GM21576 (cell line): ENCODE results near the gene PDE11A.
"Not testable (repeated sequence)": the region's sequence is repeated elsewhere in the genome, so short reads cannot be mapped to it uniquely, and the experiment has no call there.

Experiments
- ATAC-seq: cut with Tn5 transposase; IDR thresholded peaks from one replicate; pipeline ENCODE4 v1.9.1; 2021; ENCODE audit warnings: mild to moderate bottlenecking, moderate library complexity; ENCODE audit not compliant: unreplicated experiment

The PDE11A gene

DNA sequence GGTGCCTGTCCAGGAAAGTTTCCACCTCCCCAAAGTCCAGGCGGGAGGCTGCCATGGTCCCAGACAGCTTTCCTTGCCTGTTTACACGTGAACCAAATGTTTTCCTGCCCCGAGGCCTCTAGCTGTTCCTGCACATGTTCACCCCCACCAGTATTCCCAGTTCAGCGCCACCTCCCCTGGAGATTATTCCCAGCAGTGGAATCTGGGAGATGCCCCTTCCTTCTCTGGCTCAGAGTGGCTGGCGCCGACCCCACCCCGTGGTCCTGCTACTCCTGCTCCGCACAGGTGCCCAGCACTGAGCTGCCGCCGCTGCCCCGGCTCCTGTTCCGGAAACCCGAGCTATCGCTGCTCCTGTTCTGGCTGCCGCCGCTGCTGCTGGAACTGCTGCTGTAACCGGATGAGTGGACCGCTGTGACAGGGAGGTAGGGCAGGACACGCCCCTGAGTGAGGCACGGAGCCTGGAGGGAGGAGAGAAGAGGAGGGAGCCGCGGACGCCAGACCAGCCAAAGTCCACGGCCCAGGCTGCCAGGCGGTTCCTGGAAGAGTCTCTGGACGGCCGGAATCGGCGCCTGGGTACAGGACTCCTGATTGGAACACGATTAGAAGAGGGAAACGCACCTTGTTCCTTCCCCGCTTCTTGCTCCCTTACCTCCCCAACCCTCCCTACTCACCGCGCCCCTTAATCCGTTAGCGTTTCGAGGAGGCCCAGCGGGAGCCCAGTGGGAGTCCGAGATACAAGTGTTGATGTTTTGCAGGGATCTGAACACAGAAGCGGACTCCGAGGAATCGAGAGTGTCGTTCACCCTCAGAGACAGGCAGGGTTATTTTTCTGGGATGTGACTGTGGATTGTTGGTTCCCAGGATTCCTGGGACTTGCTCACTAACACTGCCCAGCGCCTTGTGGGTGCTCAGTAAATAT is at the start of gene PDE11A:
TSS of gene PDE11A (minus strand) at position 395 of the 919 bp plus-strand sequence. CDS start at position 55, 340 bp downstream.
- peak; percentile 57 for ATAC-seq

DNA sequence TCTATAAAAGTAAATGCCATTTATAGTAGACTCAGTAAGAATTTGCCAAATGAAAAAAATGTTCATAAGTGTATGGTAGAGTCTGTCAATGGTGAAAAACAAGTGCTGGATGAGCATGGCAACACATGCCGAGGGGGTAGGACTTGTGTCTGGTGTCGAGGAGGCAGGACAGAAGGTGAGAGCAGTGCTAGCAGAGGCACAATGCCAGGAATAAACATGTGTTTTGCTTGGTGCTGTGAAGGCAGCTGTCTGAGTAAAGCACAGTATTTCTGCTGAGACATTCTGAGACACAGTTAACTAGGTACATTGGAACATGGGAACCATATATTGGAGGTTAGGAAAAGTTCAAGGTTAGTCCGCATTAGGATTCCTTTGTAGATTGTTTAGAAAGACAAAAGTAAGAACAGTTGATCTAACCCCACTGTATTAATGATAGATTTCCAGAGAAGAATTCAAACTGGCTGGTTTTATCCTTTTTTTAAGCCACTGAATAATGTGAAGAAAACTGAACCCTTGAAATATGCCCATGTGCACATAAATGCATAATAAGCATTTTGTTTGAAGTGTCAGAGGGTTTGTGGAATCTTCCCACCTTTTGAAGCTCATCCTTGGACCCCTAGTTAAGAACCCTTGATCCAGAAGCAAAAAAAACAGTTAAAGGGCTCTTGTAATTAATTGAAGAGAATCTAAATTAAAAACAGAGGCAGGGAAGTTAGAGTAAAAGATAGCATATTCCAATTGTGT is 46.8 kb upstream of the PDE11A start:
- ATAC-seq = no peak

DNA sequence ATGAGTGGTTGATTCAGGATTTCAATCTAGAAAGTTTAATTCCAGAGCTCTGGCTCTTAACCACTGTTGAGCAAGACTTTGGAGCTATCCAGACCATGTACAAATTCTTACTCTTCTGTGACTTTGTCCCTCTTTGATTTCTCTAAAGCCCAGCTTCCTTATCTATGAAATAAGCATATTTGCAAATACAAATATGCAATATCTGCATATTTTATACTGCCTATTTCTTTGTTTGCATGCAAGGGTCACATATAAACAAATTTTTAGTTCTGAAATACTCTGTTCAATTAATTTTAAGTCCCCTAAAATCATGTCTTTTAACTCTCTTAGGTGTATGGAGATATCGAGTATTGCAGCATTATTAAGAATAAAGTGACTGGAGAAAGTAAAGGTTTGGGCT is 45.1 kb upstream of the PDE11A start:
- no peak for ATAC-seq

DNA sequence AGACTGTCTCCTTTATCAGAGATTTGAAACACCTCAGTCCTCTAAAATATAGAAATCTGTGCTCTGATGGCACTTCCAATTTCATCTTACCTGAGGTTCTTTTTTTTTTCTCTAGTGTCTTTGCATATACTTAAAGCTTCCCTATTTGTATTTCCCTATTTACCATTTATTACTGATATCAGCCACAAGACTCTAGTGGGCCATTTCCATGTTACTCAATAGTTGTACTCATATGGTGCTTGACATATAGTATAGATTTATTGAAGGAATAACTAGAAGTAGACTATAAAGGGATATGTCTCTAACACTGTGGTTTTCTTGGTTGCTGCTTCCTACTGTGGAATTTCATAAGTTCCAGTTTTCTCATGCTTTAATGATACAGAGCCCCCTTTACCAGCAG is 42.7 kb upstream of the PDE11A start:
- ATAC-seq = no peak

DNA sequence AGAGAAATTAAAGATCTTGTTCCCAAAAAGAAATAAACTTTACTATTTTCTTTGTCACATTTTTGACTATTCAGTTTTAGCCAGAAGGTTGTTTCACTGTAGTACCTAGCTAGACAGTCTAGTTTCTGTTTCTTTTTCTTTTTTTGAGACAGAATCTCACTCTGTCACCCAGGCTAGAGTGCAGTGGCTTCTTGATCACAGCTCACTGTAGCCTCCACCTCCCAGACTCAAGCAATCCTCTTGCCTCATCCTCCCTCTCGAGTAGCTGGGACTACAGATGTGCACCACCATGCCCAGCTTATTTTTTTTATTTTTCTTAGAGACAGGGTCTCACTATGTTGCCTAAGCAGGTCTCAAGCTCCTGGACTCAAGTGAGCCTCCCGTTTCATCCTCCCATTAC is 41.9 kb upstream of the PDE11A start:
- ATAC-seq = peak; percentile 54

DNA sequence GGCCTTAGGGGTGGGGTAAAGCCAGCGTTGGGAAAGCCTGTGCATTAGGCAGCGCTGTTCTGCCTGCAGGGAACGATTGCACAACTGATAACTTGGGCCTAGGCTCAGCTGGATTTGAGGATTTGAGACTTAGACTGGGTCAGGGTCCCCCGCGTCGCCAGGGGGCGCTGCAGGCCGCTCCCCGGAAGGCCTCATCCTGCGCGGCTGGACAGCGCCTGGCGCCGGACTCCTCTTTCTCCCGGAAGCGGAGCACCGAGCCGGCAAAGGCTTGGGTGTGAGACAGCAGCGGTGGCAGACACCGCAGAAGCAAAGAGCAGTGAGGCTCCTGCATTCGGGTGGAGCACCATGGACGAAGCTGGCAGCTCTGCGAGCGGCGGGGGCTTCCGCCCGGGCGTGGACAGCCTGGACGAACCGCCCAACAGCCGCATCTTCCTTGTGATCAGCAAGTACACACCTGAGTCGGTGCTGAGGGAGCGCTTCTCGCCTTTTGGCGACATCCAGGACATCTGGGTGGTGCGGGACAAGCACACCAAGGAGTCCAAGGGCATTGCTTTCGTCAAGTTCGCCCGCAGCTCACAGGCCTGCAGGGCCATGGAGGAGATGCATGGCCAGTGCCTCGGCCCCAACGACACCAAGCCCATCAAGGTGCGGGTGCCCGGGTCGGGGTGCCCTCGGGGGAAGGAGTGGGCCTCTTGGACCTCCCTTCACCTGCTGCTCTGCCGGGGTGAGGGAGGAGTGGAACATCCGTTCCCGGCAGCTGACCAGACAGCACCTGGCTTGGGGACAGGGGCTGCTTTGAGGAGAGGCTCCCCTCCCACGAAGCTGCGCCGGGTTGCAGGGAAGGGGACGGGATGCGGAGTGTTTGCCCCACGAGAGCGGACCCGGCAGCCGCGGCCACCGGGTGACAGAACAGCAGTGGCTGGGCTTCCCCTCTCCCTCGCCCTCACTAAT is 39.9 kb upstream of the PDE11A start, which contains the start of gene RBM45:
TSS of gene RBM45 (plus strand) at position 236 of the 951 bp plus-strand sequence. CDS start at position 346, 110 bp downstream.
- ATAC-seq = peak; percentile 86

DNA sequence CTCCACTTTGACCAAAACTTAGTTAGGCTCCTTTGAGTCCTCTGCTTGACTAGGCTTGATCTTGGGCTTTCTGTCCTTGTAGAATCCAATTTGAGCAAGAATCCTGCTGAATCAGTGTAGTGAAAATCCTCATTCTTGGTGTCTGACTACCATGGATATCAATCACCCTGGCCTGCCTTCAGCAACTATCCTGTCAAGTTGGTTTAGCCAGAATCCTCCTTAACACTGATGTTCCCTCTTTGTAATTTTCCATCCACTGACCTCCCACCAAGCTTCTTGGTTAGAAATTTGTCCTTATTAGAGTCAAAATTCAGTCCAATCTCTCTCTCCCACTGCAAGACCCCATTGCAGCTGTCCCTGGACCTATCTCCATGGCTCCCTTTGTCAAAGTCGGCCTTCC is 39.2 kb upstream of the PDE11A start:
- ATAC-seq = no peak

DNA sequence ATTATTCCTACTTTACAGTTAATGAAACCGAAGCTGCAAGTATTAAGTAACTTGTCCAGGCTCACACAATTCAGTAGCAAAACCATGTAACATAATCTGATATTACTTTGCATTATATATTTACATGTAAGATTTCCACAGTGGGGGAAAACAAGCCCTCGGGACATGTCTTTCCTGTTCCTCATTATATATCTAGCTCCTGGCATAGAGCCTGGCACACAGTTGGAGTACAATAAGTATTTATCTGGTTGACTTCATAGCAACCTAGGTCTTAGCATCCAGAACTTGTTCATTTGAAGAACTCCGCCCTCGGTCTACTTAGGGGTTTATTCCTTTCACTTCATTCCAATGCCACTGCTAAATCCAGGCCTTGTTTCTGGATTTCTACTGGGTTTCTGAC is 38.1 kb upstream of the PDE11A start:
- no peak for ATAC-seq

DNA sequence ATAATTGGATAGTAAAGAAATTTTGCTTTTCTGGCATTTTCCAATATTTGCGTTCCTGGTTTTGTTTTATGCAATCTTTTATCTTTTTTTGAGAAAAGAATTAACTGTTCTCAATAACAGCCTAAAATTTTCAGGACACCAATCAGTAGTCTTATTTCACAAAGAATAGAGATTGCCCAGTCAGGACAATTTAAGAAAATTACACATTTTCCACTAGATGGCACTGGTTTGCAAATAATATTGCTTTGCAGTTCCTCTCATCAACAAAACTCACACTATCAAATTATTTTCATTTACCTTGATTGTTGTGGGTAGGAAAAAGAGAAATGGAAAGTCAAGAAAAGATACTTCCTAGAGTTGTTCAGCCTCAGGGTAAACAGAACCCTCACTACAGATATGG is 37.2 kb upstream of the PDE11A start:
- ATAC-seq = no peak

DNA sequence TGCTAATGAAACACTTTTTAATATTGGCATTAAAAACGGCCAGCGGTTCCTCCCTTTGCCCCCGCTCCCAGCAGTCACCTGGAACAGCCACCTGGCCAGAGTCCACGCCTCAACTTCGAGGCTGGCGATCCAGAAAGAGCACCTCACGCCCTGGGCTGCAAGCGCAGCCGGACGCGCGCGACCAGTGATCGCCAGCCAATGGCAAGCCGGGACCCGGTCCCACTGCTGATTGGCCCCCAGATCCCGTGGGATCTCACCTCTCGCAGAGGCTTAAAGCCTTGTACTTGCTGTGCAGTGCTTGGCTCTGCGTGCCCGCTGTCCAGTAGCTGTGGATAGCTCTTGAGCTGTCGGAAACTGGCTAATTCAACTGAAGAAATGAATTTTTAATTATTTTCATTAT is 35.6 kb upstream of the PDE11A start:
- no peak for ATAC-seq

DNA sequence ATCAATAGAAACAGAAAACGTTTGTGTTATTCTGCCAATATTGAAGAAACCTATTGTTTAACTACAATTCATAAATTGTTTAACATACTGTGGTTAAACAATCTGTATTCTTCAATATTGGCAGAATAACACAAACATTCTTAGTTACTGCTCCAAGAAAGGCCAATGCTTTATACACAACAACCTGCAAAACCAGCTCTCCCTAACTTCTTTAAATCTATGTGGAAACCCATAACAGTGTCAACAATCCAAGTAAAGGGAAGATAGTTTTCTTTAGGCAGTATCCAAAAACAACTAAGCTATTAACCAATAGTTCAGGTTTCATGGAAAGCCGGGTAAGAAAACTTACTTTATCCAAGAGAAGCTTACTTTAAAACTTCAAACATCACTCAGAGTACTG is 33.5 kb upstream of the PDE11A start:
- no peak for ATAC-seq

DNA sequence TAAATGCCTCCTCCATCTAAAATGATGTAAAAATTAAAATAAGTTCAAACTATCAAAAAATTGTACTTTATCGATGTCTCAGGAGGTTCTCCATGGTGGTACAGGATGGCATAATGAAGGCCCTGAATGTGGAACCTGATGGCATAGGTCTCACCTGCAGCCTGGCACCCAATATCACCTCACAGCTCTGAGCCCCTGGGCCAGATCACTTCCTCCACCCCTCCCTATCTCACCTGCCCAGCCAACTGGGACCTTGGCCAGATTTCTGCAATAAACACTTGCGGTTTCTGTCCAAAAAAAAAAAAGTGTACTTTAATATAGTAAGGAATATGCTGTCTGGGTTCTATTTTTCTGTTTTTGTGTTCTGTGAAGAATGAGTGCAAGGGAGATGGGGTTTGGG is 33.0 kb upstream of the PDE11A start:
- no peak for ATAC-seq

DNA sequence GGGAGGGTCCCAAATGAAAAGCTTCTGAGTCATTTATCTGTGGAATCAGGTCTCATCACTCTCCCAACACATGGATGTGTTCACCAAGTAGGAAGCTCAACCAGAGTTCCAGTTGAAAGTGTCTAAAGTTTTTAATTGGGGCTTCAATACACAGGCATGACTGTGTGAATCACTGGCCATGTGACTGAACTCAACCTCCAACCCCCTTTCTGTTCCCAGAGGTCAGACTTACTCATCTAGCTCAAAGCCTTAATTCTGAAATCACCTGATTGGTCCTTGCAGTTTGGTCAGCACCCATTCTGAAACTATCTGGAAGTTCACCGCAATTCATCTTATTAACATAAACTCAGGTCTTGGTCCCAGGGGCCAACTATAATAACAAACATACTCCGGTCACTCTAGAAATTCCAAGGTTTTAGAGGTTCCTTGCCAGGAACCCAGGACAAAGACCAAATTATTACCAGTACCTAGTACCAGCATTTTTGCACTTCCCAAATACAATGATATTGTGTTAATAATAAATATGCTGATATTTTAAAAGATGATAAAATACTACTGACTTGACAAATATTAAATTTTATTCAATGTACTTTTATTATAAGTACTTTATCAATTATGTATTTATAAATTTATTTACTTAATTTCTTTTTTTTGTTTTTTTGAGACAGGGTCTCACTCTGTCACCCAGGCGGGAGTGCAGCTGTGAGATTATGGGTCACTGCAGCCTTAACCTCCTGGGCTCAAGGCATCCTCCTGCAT is 28.9 kb upstream of the PDE11A start:
- ATAC-seq = no peak

DNA sequence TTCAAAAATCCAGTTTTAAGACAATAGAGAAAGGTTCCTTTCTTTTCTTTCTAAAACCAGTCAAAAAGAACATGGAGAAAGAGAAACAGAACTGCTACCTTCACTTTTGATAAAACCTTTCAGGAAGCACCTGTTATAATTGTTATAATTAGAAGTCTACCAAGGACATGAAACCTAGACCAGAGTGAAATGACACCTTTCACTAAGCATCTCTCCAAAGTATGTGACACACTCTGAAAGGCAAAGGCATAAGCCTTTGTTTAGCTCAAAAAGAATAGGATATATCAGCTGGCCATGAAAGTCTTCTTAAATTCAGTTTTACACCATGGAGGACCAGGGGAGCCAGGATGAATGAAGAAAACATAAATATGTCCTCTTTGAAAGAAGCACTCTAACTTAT is 20.9 kb upstream of the PDE11A start:
- no peak for ATAC-seq

DNA sequence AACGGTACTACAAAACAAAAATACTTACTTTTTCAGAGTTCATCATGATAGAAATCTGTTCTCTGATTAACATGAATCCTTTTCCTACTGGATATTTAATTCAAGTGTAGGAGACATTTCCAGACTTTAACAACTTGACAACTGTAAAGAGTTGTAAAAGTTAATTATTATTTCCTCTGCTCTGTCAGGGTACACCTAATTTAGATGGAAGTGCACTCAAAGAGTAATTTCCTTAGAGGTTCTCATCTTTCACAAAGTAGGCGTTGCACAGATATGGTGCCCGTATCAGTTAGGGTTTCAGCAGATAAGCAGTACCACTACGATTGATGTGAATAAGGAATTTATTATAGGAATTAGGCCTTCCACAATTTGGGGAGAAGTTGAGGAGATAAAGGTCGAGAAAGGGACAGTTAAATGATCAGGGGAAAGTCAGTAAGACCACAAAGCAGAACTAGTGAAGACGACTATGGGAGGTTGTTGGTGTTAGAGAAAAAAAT is 16.2 kb upstream of the PDE11A start:
- ATAC-seq = no peak

DNA sequence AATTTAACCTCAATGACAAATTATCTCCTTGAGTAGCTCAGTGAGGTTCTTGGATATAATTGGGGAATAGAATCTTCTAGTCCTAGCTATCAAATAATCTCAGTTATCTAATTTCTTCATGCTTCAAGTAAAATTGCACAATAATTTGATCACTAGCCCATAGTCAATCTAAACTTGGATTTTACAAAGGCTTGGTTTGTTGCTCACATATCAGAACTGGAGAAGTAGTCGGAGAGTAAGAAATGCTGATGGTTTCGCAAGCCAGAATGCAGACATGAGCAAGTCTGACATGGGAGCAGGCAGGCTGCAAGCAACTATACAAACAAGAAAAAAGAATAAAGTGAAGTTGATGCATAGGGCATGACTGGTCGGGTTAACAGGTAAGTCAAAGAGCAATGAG is 11.7 kb upstream of the PDE11A start:
- no peak for ATAC-seq

DNA sequence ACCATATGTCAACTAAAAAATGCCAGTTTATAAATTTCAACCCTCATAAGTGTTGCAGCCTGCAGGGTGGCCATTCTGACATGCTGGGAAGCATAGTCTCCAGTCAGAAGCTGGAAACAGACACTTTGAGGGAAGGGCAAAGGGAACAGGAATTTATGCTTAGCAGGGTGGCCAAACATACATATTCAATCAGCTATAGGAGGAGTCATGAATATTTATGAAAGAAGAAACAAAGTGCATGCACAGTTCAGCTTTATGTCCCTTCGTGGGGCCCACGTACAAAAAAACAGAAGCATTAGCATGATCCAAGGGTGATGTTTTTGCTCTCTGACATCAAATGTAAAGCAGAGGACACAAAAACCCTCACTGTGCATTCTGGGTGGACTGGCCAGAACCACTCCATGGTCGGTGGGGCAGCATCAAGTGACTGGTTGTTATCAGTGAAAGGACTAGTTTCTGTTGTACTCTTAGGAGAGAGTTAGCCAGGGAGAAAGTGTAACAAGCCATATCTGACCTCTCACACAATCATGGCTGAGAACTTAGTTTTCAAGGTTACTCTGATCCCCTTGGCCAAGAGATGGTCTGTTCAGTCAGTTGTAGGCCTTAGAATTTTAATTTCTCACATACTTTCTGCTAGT is 9.9 kb upstream of the PDE11A start:
- no peak for ATAC-seq

DNA sequence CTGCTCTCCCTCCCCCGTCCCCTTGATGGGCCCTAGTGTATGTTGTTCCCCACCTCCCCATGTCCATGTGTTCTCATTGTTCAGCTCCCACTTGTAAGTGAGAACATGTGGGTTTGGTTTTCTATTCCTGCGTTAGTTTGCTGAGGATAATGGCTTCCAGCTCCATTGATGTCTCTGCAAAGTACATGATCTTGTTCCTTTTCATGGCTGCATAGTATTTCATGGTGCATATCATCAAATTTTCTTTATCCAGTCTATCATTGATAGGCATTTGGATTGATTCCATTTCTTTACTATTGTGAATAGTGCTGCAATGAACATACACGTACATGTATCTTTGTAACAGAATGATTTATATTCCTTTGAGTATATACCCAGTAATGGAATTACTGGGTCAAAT is 6.7 kb upstream of the PDE11A start:
- not testable (repeated sequence) for ATAC-seq

DNA sequence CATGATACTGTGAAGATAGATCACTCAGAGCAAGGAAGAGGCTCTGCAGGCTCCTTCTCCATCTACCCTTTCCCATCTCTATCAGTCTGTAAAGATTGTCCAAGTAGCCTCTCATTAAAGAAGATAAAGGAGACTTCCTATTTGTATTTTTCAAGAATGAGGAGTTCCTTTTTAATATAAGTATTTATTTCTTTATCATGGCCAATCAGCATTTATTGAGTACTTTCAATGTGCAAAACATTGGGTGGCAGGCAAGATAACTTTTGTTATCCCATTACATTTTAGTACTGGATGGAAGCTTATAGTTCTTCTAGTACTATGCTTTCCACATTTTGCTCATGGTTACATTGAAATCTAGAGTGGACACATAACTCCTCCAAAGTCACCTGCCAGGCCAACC is 3.6 kb upstream of the PDE11A start:
- no peak for ATAC-seq

DNA sequence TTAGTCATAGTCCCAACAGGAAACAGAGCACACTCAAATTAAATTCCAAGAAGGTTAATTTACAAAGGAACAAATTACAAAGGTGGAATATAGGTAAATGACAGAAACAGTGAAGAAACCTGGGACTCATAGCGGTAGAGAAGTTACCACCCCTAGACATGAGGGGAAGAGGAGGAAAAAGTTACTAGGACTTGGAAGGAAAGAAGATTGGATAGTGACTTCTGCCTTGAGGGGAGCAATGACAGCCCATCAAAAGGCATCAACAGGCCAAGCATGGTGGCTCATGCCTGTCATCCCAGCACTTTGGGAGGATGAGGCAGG is 2.4 kb upstream of the PDE11A start:
- ATAC-seq = no peak
